Femur (tissue), 1 donor: Measurements from ENCODE around the gene ARHGEF11.

Source experiments
- DNase-seq: peaks from one replicate; pipeline ENCODE4 v3.0.0-alpha.2; 2017

ARHGEF11 gene

GRCh38 chr1:157050836-157051235, 5.3 kb upstream of the ARHGEF11 start:
- no peak for DNase-seq

GRCh38 chr1:157047062-157047410, 1.5 kb upstream of the ARHGEF11 start:
- DNase-seq, result no peak

- DNase-seq, result no peak
Observed at GRCh38 chr1:157044326-157044725, 1.2 kb downstream of the ARHGEF11 start.

GRCh38 chr1:157043685-157044084, 1.9 kb downstream of the ARHGEF11 start:
- no peak for DNase-seq

- no peak for DNase-seq
Observed at GRCh38 chr1:157042846-157043245, 2.7 kb downstream of the ARHGEF11 start.

- no peak for DNase-seq
Observed at GRCh38 chr1:157040802-157041201, 4.7 kb downstream of the ARHGEF11 start.

GRCh38 chr1:157035121-157035520, 10.4 kb downstream of the ARHGEF11 start:
- DNase-seq, result no peak

GRCh38 chr1:157034137-157034800, 11.3 kb downstream of the ARHGEF11 start:
- peak; percentile 29 for DNase-seq

- DNase-seq, result no peak
Observed at GRCh38 chr1:157033357-157033876, 12.1 kb downstream of the ARHGEF11 start.

GRCh38 chr1:157032303-157032702, 13.2 kb downstream of the ARHGEF11 start:
- DNase-seq, result no peak

- DNase-seq, result no peak
Observed at GRCh38 chr1:157030728-157031127, 14.8 kb downstream of the ARHGEF11 start.

GRCh38 chr1:157028674-157029073, 16.9 kb downstream of the ARHGEF11 start:
- no peak for DNase-seq

- no peak for DNase-seq
Observed at GRCh38 chr1:157025856-157026255, 19.7 kb downstream of the ARHGEF11 start.

- DNase-seq, result no peak
Observed at GRCh38 chr1:157025385-157025784, 20.2 kb downstream of the ARHGEF11 start.

GRCh38 chr1:157021688-157022087, 23.9 kb downstream of the ARHGEF11 start:
- no peak for DNase-seq

- DNase-seq, result no peak
Observed at GRCh38 chr1:157019457-157019856, 26.1 kb downstream of the ARHGEF11 start.

- DNase-seq, result no peak
Observed at GRCh38 chr1:157011845-157012244, 33.7 kb downstream of the ARHGEF11 start.

- no peak for DNase-seq
Observed at GRCh38 chr1:157008502-157008901, 37.0 kb downstream of the ARHGEF11 start.

- no peak for DNase-seq
Observed at GRCh38 chr1:157007306-157007705, 38.2 kb downstream of the ARHGEF11 start.

- DNase-seq, result no peak
Observed at GRCh38 chr1:157006676-157007075, 38.9 kb downstream of the ARHGEF11 start.

GRCh38 chr1:157005965-157006364, 39.6 kb downstream of the ARHGEF11 start:
- no peak for DNase-seq

- DNase-seq, result no peak
Observed at GRCh38 chr1:157004806-157005205, 40.7 kb downstream of the ARHGEF11 start.

- DNase-seq, result peak; percentile 79
Observed at GRCh38 chr1:157004327-157004726, 41.2 kb downstream of the ARHGEF11 start.

- no peak for DNase-seq
Observed at GRCh38 chr1:157001304-157001703, 44.2 kb downstream of the ARHGEF11 start.

- no peak for DNase-seq
Observed at GRCh38 chr1:157000686-157001085, 44.9 kb downstream of the ARHGEF11 start.
